GM23338 (cell line): ENCODE data around the gene RTKN2. TPM values are rescaled to one million over a fixed set of nuclear protein-coding genes. Genes with fewer than 3 reads are reported as not detected.
"Not testable (repeated sequence)": the region's sequence is repeated elsewhere in the genome, so short reads cannot be mapped to it uniquely, and the experiment has no call there.

ENCODE experiments used
- ATAC-seq: fragments of 200-7000 bp; cut with Tn5 transposase; 3 replicates; pipeline ENCODE4 v1.9.1; 2020
- DNase-seq: peaks from one replicate; pipeline ENCODE4 v3.0.0-alpha.2; 2015; ENCODE audit warnings: low spot score
- H2AFZ ChIP-seq: fragments of 200-600 bp; sonication (generic); 2 replicates; pipeline ENCODE4 v1.8.0; 2016; ENCODE audit warnings: antibody characterized with exemption, mild to moderate bottlenecking, moderate library complexity
- H3F3A ChIP-seq: fragments of 200-600 bp; sonication (generic); replicated peaks from 2 replicates; pipeline ENCODE4 v1.8.0; 2017; ENCODE audit warnings: antibody characterized with exemption, mixed run types, low read depth
- H3K27ac ChIP-seq: fragments of 200-600 bp; sonication (generic); 2 replicates; pipeline ENCODE4 v1.6.1; 2016; ENCODE audit warnings: low read depth
- H3K27me3 ChIP-seq: fragments of 200-600 bp; sonication (generic); 2 replicates; pipeline ENCODE4 v1.8.0; 2016; ENCODE audit warnings: mild to moderate bottlenecking, mixed run types, moderate library complexity; ENCODE audit not compliant: insufficient read depth
- H3K36me3 ChIP-seq: fragments of 200-600 bp; sonication (generic); 2 replicates; pipeline ENCODE4 v1.8.0; 2016; ENCODE audit warnings: mild to moderate bottlenecking; ENCODE audit not compliant: insufficient read depth
- H3K4me1 ChIP-seq: fragments of 200-600 bp; sonication (generic); 2 replicates; pipeline ENCODE4 v1.8.0; 2016; ENCODE audit warnings: mild to moderate bottlenecking, moderate library complexity; ENCODE audit not compliant: insufficient read depth
- H3K4me2 ChIP-seq: fragments of 200-600 bp; sonication (generic); 2 replicates; pipeline ENCODE4 v1.7.1; 2017; ENCODE audit warnings: mixed run types
- H3K4me3 ChIP-seq: fragments of 200-600 bp; sonication (generic); 2 replicates; pipeline ENCODE4 v1.6.1; 2016; ENCODE audit warnings: mixed run types
- H3K79me2 ChIP-seq: fragments of 200-600 bp; sonication (generic); replicated peaks from 2 replicates; pipeline ENCODE4 v1.8.0; 2017; ENCODE audit warnings: mild to moderate bottlenecking; ENCODE audit not compliant: insufficient read depth
- H3K9me2 ChIP-seq: fragments of 200-600 bp; sonication (generic); 2 replicates; pipeline ENCODE4 v1.8.0; 2017; ENCODE audit not compliant: insufficient read depth
- H4K20me1 ChIP-seq: fragments of 200-600 bp; sonication (generic); replicated peaks from 2 replicates; pipeline ENCODE4 v1.8.0; 2017; ENCODE audit warnings: mild to moderate bottlenecking; ENCODE audit not compliant: insufficient read depth
- H3K27ac Mint-ChIP-seq: 2 replicates; pipeline ENCODE4 v1.8.0; 2020; ENCODE audit warnings: inconsistent platforms, mild to moderate bottlenecking, moderate library complexity, mixed read lengths
- H3K27me3 Mint-ChIP-seq: 3 replicates; pipeline ENCODE4 v1.8.0; 2022; ENCODE audit warnings: low read depth, mild to moderate bottlenecking, moderate library complexity, mixed read lengths, inconsistent platforms; ENCODE audit not compliant: insufficient read depth, poor library complexity
- H3K36me3 Mint-ChIP-seq: 3 replicates; pipeline ENCODE4 v1.8.0; 2021; ENCODE audit warnings: low read depth, mild to moderate bottlenecking, inconsistent platforms, moderate library complexity, mixed read lengths
- H3K4me1 Mint-ChIP-seq: 3 replicates; pipeline ENCODE4 v1.8.0; 2020; ENCODE audit warnings: mild to moderate bottlenecking, inconsistent platforms, mixed read lengths
- H3K4me3 Mint-ChIP-seq: 3 replicates; pipeline ENCODE4 v1.8.0; 2021; ENCODE audit warnings: moderate library complexity, mild to moderate bottlenecking, inconsistent platforms, mixed read lengths
- H3K9me3 Mint-ChIP-seq: 3 replicates; pipeline ENCODE4 v1.8.0; 2020; ENCODE audit warnings: moderate library complexity, mild to moderate bottlenecking, inconsistent platforms, mixed read lengths
- CREB1 ChIP-seq: fragments of 250-450 bp; sonication (Bioruptor Pico); IDR thresholded peaks from 2 replicates; pipeline ENCODE4 v1.5.0; 2020; ENCODE audit warnings: low read depth, mild to moderate bottlenecking, moderate library complexity
- ETS1 ChIP-seq: IDR thresholded peaks from 2 replicates; pipeline ENCODE4 v1.6.1; 2016; ENCODE audit warnings: antibody characterized with exemption
- EZH2 ChIP-seq: fragments of 200-600 bp; sonication (generic); IDR thresholded peaks from one replicate; pipeline ENCODE4 v1.8.0; 2017; ENCODE audit warnings: antibody characterized with exemption, mild to moderate bottlenecking, low read depth; ENCODE audit not compliant: unreplicated experiment
- NANOG ChIP-seq: IDR thresholded peaks from 2 replicates; pipeline ENCODE4 v1.6.1; 2016; ENCODE audit warnings: antibody characterized with exemption, borderline replicate concordance
- POLR2AphosphoS5 ChIP-seq: IDR thresholded peaks from 2 replicates; pipeline ENCODE4 v1.6.1; 2016; ENCODE audit warnings: antibody characterized with exemption, low read depth
- polyA plus RNA-seq: library from polyadenylated mRNA; unstranded; fragments of >200 nt; fragmentation: Nextera tagmentation; extraction: Ambion mirVana; gene quantifications from 2 replicates; pipeline ENCODE4 v1.2.1, GENCODE V29; 2016
- total RNA-seq: library from RNA; depleted of rRNA; stranded (reverse); fragments of >200 nt; shearing (Covaris generic); gene quantifications from 2 replicates; pipeline ENCODE4 v1.2.3, GENCODE V29; 2014
- TF ChIP-seq, protein P1 (sequence below): IDR thresholded peaks from one replicate; pipeline ENCODE4 v1.6.1; 2018; ENCODE audit warnings: antibody characterized with exemption; ENCODE audit not compliant: unreplicated experiment
- TF ChIP-seq, protein P2 (sequence below): fragments of 250-450 bp; sonication (Bioruptor Pico); IDR thresholded peaks from 2 replicates; pipeline ENCODE4 v1.5.0; 2020; ENCODE audit warnings: mild to moderate bottlenecking, moderate library complexity

The RTKN2 gene
- total and polyA plus RNA-seq, 2 experiments from 2014 or later, result 15.3 to 23.6 TPM

DNA sequence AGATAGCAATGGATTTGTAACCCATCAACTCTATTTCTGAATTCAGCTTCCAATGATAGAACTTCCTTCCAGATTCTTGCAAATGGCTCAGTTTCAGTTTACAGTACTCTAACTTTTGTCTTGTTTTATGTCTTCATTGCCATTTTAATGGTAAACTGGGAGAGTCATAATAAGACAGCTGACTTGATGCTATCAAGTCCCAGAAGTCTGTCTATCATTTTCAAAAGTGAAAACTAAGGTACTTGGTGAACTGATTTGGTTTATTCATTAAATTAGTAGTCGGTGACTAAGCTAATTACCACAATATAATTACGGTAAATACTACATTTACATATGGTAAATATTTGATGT, 25.0 kb downstream of the RTKN2 start (continued):
- TF ChIP-seq, protein P1, sequence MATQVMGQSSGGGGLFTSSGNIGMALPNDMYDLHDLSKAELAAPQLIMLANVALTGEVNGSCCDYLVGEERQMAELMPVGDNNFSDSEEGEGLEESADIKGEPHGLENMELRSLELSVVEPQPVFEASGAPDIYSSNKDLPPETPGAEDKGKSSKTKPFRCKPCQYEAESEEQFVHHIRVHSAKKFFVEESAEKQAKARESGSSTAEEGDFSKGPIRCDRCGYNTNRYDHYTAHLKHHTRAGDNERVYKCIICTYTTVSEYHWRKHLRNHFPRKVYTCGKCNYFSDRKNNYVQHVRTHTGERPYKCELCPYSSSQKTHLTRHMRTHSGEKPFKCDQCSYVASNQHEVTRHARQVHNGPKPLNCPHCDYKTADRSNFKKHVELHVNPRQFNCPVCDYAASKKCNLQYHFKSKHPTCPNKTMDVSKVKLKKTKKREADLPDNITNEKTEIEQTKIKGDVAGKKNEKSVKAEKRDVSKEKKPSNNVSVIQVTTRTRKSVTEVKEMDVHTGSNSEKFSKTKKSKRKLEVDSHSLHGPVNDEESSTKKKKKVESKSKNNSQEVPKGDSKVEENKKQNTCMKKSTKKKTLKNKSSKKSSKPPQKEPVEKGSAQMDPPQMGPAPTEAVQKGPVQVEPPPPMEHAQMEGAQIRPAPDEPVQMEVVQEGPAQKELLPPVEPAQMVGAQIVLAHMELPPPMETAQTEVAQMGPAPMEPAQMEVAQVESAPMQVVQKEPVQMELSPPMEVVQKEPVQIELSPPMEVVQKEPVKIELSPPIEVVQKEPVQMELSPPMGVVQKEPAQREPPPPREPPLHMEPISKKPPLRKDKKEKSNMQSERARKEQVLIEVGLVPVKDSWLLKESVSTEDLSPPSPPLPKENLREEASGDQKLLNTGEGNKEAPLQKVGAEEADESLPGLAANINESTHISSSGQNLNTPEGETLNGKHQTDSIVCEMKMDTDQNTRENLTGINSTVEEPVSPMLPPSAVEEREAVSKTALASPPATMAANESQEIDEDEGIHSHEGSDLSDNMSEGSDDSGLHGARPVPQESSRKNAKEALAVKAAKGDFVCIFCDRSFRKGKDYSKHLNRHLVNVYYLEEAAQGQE, result no peak
- no peak for TF ChIP-seq POLR2AphosphoS5
- TF ChIP-seq, protein P2, sequence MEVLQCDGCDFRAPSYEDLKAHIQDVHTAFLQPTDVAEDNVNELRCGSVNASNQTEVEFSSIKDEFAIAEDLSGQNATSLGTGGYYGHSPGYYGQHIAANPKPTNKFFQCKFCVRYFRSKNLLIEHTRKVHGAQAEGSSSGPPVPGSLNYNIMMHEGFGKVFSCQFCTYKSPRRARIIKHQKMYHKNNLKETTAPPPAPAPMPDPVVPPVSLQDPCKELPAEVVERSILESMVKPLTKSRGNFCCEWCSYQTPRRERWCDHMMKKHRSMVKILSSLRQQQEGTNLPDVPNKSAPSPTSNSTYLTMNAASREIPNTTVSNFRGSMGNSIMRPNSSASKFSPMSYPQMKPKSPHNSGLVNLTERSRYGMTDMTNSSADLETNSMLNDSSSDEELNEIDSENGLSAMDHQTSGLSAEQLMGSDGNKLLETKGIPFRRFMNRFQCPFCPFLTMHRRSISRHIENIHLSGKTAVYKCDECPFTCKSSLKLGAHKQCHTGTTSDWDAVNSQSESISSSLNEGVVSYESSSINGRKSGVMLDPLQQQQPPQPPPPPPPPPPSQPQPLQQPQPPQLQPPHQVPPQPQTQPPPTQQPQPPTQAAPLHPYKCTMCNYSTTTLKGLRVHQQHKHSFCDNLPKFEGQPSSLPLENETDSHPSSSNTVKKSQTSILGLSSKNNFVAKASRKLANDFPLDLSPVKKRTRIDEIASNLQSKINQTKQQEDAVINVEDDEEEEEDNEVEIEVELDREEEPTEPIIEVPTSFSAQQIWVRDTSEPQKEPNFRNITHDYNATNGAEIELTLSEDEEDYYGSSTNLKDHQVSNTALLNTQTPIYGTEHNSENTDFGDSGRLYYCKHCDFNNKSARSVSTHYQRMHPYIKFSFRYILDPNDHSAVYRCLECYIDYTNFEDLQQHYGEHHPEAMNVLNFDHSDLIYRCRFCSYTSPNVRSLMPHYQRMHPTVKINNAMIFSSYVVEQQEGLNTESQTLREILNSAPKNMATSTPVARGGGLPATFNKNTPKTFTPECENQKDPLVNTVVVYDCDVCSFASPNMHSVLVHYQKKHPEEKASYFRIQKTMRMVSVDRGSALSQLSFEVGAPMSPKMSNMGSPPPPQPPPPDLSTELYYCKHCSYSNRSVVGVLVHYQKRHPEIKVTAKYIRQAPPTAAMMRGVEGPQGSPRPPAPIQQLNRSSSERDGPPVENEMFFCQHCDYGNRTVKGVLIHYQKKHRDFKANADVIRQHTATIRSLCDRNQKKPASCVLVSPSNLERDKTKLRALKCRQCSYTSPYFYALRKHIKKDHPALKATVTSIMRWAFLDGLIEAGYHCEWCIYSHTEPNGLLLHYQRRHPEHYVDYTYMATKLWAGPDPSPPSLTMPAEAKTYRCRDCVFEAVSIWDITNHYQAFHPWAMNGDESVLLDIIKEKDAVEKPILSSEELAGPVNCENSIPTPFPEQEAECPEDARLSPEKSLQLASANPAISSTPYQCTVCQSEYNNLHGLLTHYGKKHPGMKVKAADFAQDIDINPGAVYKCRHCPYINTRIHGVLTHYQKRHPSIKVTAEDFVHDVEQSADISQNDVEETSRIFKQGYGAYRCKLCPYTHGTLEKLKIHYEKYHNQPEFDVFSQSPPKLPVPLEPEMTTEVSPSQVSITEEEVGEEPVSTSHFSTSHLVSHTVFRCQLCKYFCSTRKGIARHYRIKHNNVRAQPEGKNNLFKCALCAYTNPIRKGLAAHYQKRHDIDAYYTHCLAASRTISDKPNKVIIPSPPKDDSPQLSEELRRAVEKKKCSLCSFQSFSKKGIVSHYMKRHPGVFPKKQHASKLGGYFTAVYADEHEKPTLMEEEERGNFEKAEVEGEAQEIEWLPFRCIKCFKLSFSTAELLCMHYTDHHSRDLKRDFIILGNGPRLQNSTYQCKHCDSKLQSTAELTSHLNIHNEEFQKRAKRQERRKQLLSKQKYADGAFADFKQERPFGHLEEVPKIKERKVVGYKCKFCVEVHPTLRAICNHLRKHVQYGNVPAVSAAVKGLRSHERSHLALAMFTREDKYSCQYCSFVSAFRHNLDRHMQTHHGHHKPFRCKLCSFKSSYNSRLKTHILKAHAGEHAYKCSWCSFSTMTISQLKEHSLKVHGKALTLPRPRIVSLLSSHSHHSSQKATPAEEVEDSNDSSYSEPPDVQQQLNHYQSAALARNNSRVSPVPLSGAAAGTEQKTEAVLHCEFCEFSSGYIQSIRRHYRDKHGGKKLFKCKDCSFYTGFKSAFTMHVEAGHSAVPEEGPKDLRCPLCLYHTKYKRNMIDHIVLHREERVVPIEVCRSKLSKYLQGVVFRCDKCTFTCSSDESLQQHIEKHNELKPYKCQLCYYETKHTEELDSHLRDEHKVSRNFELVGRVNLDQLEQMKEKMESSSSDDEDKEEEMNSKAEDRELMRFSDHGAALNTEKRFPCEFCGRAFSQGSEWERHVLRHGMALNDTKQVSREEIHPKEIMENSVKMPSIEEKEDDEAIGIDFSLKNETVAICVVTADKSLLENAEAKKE, result no peak
- TF ChIP-seq CREB1, result no peak
- TF ChIP-seq ETS1, result no peak
- TF ChIP-seq NANOG, result no peak
- no peak for TF ChIP-seq EZH2

GRCh38 chr10:62242965-62243646, 25.5 kb downstream of the RTKN2 start:
- H3K4me2 ChIP-seq, H3K4me1 ChIP-seq, H2AFZ ChIP-seq, H3K9me2 ChIP-seq, DNase-seq, H3F3A ChIP-seq, H4K20me1 ChIP-seq, ATAC-seq, H3K27me3 ChIP-seq, H3K27me3 Mint-ChIP-seq, H3K4me3 Mint-ChIP-seq, H3K27ac ChIP-seq, H3K4me1 Mint-ChIP-seq, H3K4me3 ChIP-seq, H3K36me3 Mint-ChIP-seq, H3K27ac Mint-ChIP-seq, H3K36me3 ChIP-seq, H3K9me3 Mint-ChIP-seq: not testable (repeated sequence)
- peaks cover 11% of the 10 kb centered on the region for H3K79me2 ChIP-seq

DNA sequence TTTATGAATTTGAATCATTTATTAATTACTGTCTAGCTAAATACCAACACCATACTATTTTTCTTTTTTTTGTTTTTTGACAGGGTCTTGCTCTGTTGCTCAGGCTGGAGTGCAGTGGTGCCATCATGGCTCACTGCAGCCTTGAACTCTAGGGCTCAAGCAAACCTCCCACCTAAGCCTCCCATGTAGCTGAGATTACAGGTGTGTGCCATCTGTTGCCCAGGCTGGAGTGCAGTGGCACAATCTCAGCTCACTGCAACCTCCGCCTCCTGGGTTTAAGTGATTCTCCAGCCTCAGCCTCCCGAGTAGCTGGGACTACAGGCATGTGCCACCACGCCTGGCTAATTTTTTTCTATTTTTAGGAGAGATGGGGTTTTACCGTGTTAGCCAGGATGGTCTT, 27.1 kb downstream of the RTKN2 start:
- H3K36me3 ChIP-seq, H3K27me3 Mint-ChIP-seq, H3K9me2 ChIP-seq, H4K20me1 ChIP-seq, H2AFZ ChIP-seq, H3K4me2 ChIP-seq, H3K36me3 Mint-ChIP-seq, H3K79me2 ChIP-seq, H3K27me3 ChIP-seq, DNase-seq, ATAC-seq, H3K27ac Mint-ChIP-seq, H3K27ac ChIP-seq, H3K9me3 Mint-ChIP-seq, H3K4me3 Mint-ChIP-seq, H3K4me3 ChIP-seq, H3F3A ChIP-seq, H3K4me1 ChIP-seq: not testable (repeated sequence)
- H3K4me1 Mint-ChIP-seq, result peaks cover 13% of the 10 kb centered on the region
